Frontal cortex (tissue), 4 donors: ENCODE results near the gene DIP2B. TPM values are rescaled to one million over a fixed set of nuclear protein-coding genes. Genes with fewer than 3 reads are reported as not detected.
A peak's percentile ranks its signal among the peaks of the same experiment; 100 is the strongest.
"Not testable (repeated sequence)": the region's sequence is repeated elsewhere in the genome, so short reads cannot be mapped to it uniquely, and the experiment has no call there.

Experiments
- DNase-seq, 2 donors: peaks; one replicate each; pipeline ENCODE4 v3.0.0; 2012; ENCODE audit warnings: low spot score in 2 of 2
- FAIRE-seq: peaks from 2 replicates; lab custom pipeline; 2012; peaks lifted over from hg19 to GRCh38; lab: Jason Lieb, UNC
- total RNA-seq: library from RNA; depleted of rRNA; stranded (reverse); fragments of >200 nt; gene quantifications from one replicate; pipeline ENCODE4 v1.2.3, GENCODE V29; 2014
- donor health status: control.
- donor health status: control.
- donor health status: control.

The DIP2B gene
- total RNA-seq, 1 donor from 2014 or later: 48.5 TPM

GRCh38 chr12:50659690-50660424 is 155.1 kb downstream of the DIP2B start:
- no peak for FAIRE-seq
- no peak for DNase-seq

GRCh38 chr12:50660425-50660822 is 155.6 kb downstream of the DIP2B start:
- no peak for FAIRE-seq
- no peak for DNase-seq

- FAIRE-seq (no peak), DNase-seq (no peak)
Observed at GRCh38 chr12:50661300-50662115, 156.7 kb downstream of the DIP2B start.

GRCh38 chr12:50662116-50662510 is 157.3 kb downstream of the DIP2B start:
- no peak for FAIRE-seq
- no peak for DNase-seq

GRCh38 chr12:50665170-50665569 is 160.4 kb downstream of the DIP2B start:
- FAIRE-seq (no peak), DNase-seq (no peak)

GRCh38 chr12:50665609-50666008 is 160.8 kb downstream of the DIP2B start:
- DNase-seq (no peak), FAIRE-seq (no peak)

- DNase-seq: no peak
Observed at GRCh38 chr12:50666023-50666422, 161.2 kb downstream of the DIP2B start.

GRCh38 chr12:50672158-50672557 is 167.4 kb downstream of the DIP2B start:
- DNase-seq (no peak), FAIRE-seq (no peak)

More at GRCh38 chr12:50666023-50666422, 161.2 kb downstream of the DIP2B start:
- no peak for FAIRE-seq

GRCh38 chr12:50676756-50677155 is 172.0 kb downstream of the DIP2B start:
- DNase-seq (no peak), FAIRE-seq (no peak)

- FAIRE-seq: no peak
- no peak for DNase-seq
Observed at GRCh38 chr12:50677858-50678257, 173.1 kb downstream of the DIP2B start.

GRCh38 chr12:50678650-50679365 is 174.0 kb downstream of the DIP2B start:
- no peak for FAIRE-seq
- DNase-seq: no peak

- FAIRE-seq (no peak), DNase-seq (no peak)
Observed at GRCh38 chr12:50679612-50680011, 174.8 kb downstream of the DIP2B start.

- not testable (repeated sequence) for FAIRE-seq, DNase-seq
Observed at GRCh38 chr12:50681064-50681463, 176.3 kb downstream of the DIP2B start.

- FAIRE-seq: no peak
Observed at GRCh38 chr12:50685641-50686040, 180.9 kb downstream of the DIP2B start.

GRCh38 chr12:50686406-50686805 is 181.6 kb downstream of the DIP2B start:
- FAIRE-seq (no peak), DNase-seq (no peak)

More at GRCh38 chr12:50685641-50686040, 180.9 kb downstream of the DIP2B start:
- DNase-seq: no peak

- FAIRE-seq: no peak
- no peak for DNase-seq
Observed at GRCh38 chr12:50686976-50687375, 182.2 kb downstream of the DIP2B start.

- FAIRE-seq (no peak), DNase-seq (no peak)
Observed at GRCh38 chr12:50689437-50689836, 184.7 kb downstream of the DIP2B start.

- FAIRE-seq (no peak), DNase-seq (peak; percentile 6 to 30)
Observed at GRCh38 chr12:50690925-50691324, 186.1 kb downstream of the DIP2B start.

- no peak for DNase-seq
- no peak for FAIRE-seq
Observed at GRCh38 chr12:50695961-50696360, 191.2 kb downstream of the DIP2B start.

GRCh38 chr12:50696931-50697330 is 192.1 kb downstream of the DIP2B start:
- FAIRE-seq (no peak), DNase-seq (no peak)
